Mucosa of rectum (tissue), 2 donors: Measurements from ENCODE around the gene CLSTN1.
"Not testable (repeated sequence)": the region's sequence is repeated elsewhere in the genome, so short reads cannot be mapped to it uniquely, and the experiment has no call there.

Source experiments
- H3K27ac ChIP-seq, 2 donors: one replicate each; pipeline ENCODE4 v1.7.0; 2013; ENCODE audit warnings: inconsistent platforms in 2 of 2, low read depth in 2 of 2, low read length in 2 of 2
- H3K27me3 ChIP-seq, 2 donors: one replicate each; pipeline ENCODE4 v1.7.0; 2013; ENCODE audit warnings: low read length in 2 of 2; ENCODE audit not compliant: control insufficient read depth in 2 of 2, insufficient read depth in 2 of 2
- H3K36me3 ChIP-seq, 2 donors: one replicate each; pipeline ENCODE4 v1.7.0; 2013; ENCODE audit warnings: low read length in 2 of 2; ENCODE audit not compliant: control insufficient read depth in 2 of 2, insufficient read depth in 2 of 2
- H3K4me1 ChIP-seq, 2 donors: one replicate each; pipeline ENCODE4 v1.7.0; 2013; ENCODE audit warnings: low read length in 2 of 2, mild to moderate bottlenecking in 1 of 2; ENCODE audit not compliant: control insufficient read depth in 2 of 2, insufficient read depth in 2 of 2
- H3K4me3 ChIP-seq, 2 donors: one replicate each; pipeline ENCODE4 v1.7.0; 2013; ENCODE audit warnings: low read length in 2 of 2
- H3K9ac ChIP-seq, 2 donors: one replicate each; pipeline ENCODE4 v1.7.0; 2013; ENCODE audit warnings: low read length in 2 of 2, low read depth in 1 of 2, mild to moderate bottlenecking in 1 of 2
- H3K9me3 ChIP-seq, 2 donors: one replicate each; pipeline ENCODE4 v1.7.0; 2013; ENCODE audit warnings: low read length in 2 of 2; ENCODE audit not compliant: control insufficient read depth in 2 of 2
- donor health status: healthy.
- donor health status: Normal muscosa, but diverticular disease.

CLSTN1 gene

DNA sequence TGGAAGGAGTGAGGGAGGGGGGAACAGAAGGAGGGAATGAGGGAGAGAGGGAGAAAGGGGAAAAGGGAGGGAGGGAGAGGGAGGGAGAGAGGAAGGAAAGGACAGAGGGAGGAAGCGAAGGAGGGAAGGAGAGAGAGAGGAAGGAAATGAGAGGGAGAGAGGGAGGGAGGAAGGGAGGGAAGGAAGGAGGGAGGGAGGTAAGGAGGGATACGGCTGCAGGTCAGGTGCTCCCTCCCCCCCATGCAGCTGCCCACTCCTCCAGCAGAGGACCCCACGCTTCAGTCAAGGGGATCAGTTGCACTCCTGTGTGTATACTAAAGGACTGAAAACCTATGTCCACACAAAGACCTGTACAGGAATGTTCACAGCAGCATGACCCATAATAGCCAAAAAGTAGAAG is 54.8 kb downstream of the CLSTN1 start:
- Histone ChIP-seq H3K36me3 (peaks cover 9 to 14% of the 10 kb centered on the region in 2 donors), H3K4me3 (no peak overlapping the region), H3K9me3 (no peaks in the 10 kb centered on the region), H3K9ac (no peak overlapping the region), H3K27ac (peak overlapping the region; percentile 34 to 65), H3K27me3 (no peaks in the 10 kb centered on the region), H3K4me1 (peaks cover 6 to 8% of the 10 kb centered on the region in 2 donors)

GRCh38 chr1:9767964-9768668 is 55.6 kb downstream of the CLSTN1 start:
- Histone ChIP-seq H3K4me1 (peaks cover 6 to 8% of the 10 kb centered on the region in 2 donors), H3K9me3 (no peaks in the 10 kb centered on the region), H3K9ac (no peak overlapping the region), H3K27ac (no peak overlapping the region), H3K27me3 (no peaks in the 10 kb centered on the region), H3K36me3 (peaks cover 8 to 13% of the 10 kb centered on the region in 2 donors), H3K4me3 (no peak overlapping the region)

DNA sequence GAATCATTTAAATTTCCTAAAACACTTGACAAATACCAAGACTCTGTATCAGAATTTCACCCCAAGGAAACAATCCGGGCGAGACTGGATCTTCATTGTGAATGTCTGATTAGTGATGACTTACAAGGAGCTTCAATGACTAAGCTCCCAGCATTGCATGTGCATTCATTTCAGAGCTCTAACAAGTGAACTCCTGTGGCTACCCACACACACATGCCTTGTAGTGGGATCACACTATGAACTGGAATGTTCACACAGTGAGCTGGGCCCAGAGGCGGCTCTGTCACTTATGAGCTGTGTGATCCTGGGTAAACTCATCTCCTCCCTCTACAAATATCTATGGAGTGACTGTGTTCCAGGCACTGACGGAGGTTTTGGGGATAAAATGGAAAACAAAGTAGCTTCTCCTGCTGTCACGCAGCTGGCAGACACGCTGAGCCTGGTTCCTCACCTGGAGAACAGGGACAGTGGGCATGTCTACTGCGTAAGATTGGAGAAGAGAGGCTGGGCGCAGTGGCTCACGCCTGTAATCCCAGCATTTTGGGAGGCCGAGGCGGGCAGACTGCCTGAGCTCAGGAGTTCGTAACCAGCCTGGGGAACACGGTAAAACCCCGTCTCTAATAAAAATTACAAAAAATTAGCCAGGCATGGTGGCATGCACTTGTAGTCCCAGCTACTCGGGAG is 56.9 kb downstream of the CLSTN1 start:
- peaks cover 6 to 8% of the 10 kb centered on the region in 2 donors for H3K4me1 ChIP-seq
- no peak overlapping the region for H3K27ac ChIP-seq
- peaks cover 0 to 2% of the 10 kb centered on the region in 2 donors for H3K36me3 ChIP-seq
- no peaks in the 10 kb centered on the region for H3K27me3 ChIP-seq
- no peak overlapping the region for H3K9ac ChIP-seq
- no peak overlapping the region for H3K4me3 ChIP-seq
- H3K9me3 ChIP-seq: no peaks in the 10 kb centered on the region

DNA sequence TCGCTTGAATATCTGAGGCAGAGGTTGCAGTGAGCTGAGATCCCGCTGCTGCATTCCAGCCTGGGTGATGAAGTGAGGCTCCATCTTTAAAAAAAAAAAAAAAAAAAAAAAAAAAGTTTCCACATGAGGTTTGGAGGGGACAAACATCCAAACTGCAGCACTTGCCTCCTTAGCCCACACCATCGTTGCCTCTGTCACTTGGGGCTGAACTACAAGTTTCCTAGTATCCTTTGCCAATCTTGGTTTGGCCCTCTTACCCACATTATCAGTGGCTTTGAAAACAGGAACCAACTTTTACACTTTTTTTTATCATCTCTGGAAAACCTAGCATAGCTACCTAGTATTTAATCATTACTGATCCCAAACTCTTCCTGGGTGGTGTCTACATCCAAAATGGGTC is 59.2 kb downstream of the CLSTN1 start:
- Histone ChIP-seq H3K4me3 (no peak overlapping the region), H3K36me3 (peaks cover 3 to 4% of the 10 kb centered on the region in 2 donors), H3K27me3 (no peaks in the 10 kb centered on the region), H3K9ac (no peak overlapping the region), H3K9me3 (no peaks in the 10 kb centered on the region), H3K27ac (no peak overlapping the region), H3K4me1 (peaks cover 2 to 5% of the 10 kb centered on the region in 2 donors)

GRCh38 chr1:9763914-9764313 is 59.9 kb downstream of the CLSTN1 start:
- H3K27ac ChIP-seq: no peak overlapping the region

DNA sequence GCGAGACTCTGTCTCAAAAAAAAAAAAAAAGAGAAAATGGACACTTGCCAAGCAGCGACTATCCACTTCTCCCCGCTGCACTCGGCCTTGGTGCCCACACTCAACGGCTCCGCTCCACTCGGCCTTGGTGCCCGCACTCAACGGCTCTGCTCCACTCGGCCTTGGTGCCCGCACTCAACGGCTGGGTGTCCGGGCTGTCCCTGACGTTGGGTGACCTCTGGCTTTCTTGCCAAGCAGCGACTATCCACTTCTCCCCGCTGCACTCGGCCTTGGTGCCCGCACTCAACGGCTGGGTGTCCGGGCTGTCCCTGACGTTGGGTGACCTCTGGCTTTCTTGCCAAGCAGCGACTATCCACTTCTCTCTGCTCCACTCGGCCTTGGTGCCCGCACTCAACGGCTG is 61.3 kb downstream of the CLSTN1 start:
- H3K9ac ChIP-seq, H3K27ac ChIP-seq, H3K27me3 ChIP-seq, H3K36me3 ChIP-seq, H3K4me1 ChIP-seq, H3K9me3 ChIP-seq, H3K4me3 ChIP-seq: not testable (repeated sequence)

More at GRCh38 chr1:9763914-9764313, 59.9 kb downstream of the CLSTN1 start:
- no peaks in the 10 kb centered on the region for H3K27me3 ChIP-seq
- H3K4me3 ChIP-seq: no peak overlapping the region
- H3K4me1 ChIP-seq: peaks cover 0 to under 1% of the 10 kb centered on the region in 2 donors
- peaks cover 3 to 4% of the 10 kb centered on the region in 2 donors for H3K36me3 ChIP-seq
- no peak overlapping the region for H3K9ac ChIP-seq
- no peaks in the 10 kb centered on the region for H3K9me3 ChIP-seq

- Histone ChIP-seq H3K9ac (no peak overlapping the region), H3K27ac (no peak overlapping the region), H3K4me3 (no peak overlapping the region), H3K9me3 (no peaks in the 10 kb centered on the region), H3K4me1 (no peaks in the 10 kb centered on the region), H3K27me3 (no peaks in the 10 kb centered on the region), H3K36me3 (peaks cover 3 to 4% of the 10 kb centered on the region in 2 donors)
Observed at GRCh38 chr1:9761855-9762254, 61.9 kb downstream of the CLSTN1 start.

GRCh38 chr1:9760824-9761223 is 62.9 kb downstream of the CLSTN1 start:
- peaks cover 3 to 4% of the 10 kb centered on the region in 2 donors for H3K36me3 ChIP-seq
- H3K9ac ChIP-seq: no peak overlapping the region
- H3K4me1 ChIP-seq: no peaks in the 10 kb centered on the region
- H3K9me3 ChIP-seq: no peaks in the 10 kb centered on the region
- H3K27me3 ChIP-seq: no peaks in the 10 kb centered on the region
- H3K27ac ChIP-seq: no peak overlapping the region
- no peak overlapping the region for H3K4me3 ChIP-seq

DNA sequence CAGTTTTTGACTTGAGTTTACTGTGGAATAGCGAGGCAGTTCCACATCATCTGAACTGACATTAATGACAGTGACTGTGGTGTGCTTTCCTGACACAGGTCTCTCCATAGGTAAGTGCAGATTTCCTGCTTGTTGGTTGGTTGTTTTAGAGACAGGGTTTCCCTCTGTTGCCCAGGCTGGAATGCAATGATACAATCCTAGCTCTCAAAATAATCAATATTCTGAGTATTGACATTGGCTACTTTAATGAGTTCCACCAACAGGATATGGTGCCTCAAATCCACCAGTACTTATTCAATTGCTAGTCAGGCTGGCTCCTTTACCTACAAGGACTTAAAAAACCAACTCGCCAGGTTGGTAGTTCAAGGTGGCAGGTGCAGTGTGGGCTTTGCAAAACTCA is 63.8 kb downstream of the CLSTN1 start:
- H3K36me3 ChIP-seq: peaks cover 7 to 8% of the 10 kb centered on the region in 2 donors
- H3K4me1 ChIP-seq: no peaks in the 10 kb centered on the region
- no peak overlapping the region for H3K4me3 ChIP-seq
- H3K9me3 ChIP-seq: no peaks in the 10 kb centered on the region
- H3K27me3 ChIP-seq: no peaks in the 10 kb centered on the region
- no peak overlapping the region for H3K9ac ChIP-seq
- no peak overlapping the region for H3K27ac ChIP-seq

DNA sequence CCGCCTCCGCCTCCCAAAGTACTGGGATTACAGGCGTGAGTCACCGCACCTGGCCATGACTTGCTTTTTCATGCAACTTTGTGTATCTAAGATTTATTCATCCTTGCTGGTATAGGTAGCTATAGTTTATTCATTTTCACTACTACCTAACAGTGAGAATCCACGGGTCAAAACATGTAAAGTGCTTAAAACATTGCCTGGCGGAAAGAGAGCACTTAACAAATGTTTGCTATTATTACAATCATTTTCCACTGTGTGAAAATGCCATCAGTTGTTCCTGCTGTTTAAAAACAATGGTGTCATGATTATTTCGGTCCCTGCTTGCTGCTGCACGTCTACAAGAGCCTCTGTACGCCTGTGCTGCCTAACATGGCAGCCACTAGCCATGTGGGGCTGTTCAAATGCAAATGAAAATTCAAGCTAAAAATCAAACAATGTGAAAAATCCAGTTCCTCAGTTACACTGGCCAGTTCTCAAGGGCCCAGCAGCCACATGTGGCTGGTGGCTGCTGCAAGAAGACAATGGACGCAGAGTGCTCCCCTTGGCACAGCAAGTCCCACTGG is 65.1 kb downstream of the CLSTN1 start:
- H3K9me3 ChIP-seq: no peaks in the 10 kb centered on the region
- H3K4me3 ChIP-seq: no peak overlapping the region
- H3K36me3 ChIP-seq: peaks cover 14 to 15% of the 10 kb centered on the region in 2 donors
- H3K27me3 ChIP-seq: no peaks in the 10 kb centered on the region
- no peak overlapping the region for H3K9ac ChIP-seq
- H3K4me1 ChIP-seq: no peaks in the 10 kb centered on the region
- no peak overlapping the region for H3K27ac ChIP-seq
